Brain microvascular endothelial cell (primary cell): ENCODE measurements around the gene PLCB1.

Experiments used
- DNase-seq: peaks from one replicate; pipeline ENCODE4 v3.0.0-alpha.2; 2020
- H3K27ac ChIP-seq: fragments of 250-450 bp; sonication (Bioruptor Pico); 2 replicates; pipeline ENCODE4 v1.5.1; 2020; ENCODE audit warnings: mild to moderate bottlenecking, moderate library complexity
- H3K27me3 ChIP-seq: fragments of 250-450 bp; sonication (Bioruptor Pico); replicated peaks from 2 replicates; pipeline ENCODE4 v1.5.1; 2020; ENCODE audit warnings: mild to moderate bottlenecking
- H3K36me3 ChIP-seq: fragments of 250-450 bp; sonication (Bioruptor Pico); replicated peaks from 2 replicates; pipeline ENCODE4 v1.5.1; 2020; ENCODE audit warnings: mild to moderate bottlenecking
- H3K4me3 ChIP-seq: 2 replicates; pipeline ENCODE4 v1.5.1; 2011; ENCODE audit warnings: low read depth, mild to moderate bottlenecking, control low read depth, low read length, moderate library complexity
- in situ Hi-C: cut with HindIII; loops from 2 replicates; pipeline ENCODE4 v1.10.0; 2017; ENCODE audit warnings: low sequenced_read_pairs, low pct_ligation_motif_present
- TF ChIP-seq, protein P1 (sequence below): IDR thresholded peaks from 2 replicates; pipeline ENCODE4 v1.5.1; 2011; ENCODE audit warnings: low read depth, mild to moderate bottlenecking, moderate library complexity, low read length, control low read depth, inconsistent platforms; ENCODE audit errors: missing control alignments

PLCB1 gene

DNA sequence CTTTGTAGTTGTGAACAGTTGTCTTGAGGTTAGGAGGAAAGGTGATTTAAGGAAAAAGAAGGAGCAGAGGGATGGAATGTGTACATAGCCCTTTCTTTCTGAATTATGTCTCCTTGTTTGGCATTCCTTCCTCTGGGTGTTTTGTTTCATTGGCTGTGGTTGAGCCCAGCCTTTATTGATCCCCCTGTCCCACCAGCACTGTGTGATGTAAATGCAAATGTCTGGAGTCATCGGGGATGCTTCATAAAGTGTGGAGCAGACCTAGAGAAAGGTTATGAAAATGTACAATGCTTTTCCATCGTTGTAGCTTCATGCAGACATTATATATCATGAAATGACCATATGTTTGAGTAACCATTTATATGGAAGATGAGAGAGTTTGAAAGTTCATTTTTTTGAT lies 164.5 kb downstream of the PLCB1 start:
- DNase-seq, result no peak
- H3K4me3 ChIP-seq, result no peak overlapping the region
- in situ Hi-C loops, result no loop called here
- H3K27ac ChIP-seq, result no peak overlapping the region
- TF ChIP-seq, protein P1, sequence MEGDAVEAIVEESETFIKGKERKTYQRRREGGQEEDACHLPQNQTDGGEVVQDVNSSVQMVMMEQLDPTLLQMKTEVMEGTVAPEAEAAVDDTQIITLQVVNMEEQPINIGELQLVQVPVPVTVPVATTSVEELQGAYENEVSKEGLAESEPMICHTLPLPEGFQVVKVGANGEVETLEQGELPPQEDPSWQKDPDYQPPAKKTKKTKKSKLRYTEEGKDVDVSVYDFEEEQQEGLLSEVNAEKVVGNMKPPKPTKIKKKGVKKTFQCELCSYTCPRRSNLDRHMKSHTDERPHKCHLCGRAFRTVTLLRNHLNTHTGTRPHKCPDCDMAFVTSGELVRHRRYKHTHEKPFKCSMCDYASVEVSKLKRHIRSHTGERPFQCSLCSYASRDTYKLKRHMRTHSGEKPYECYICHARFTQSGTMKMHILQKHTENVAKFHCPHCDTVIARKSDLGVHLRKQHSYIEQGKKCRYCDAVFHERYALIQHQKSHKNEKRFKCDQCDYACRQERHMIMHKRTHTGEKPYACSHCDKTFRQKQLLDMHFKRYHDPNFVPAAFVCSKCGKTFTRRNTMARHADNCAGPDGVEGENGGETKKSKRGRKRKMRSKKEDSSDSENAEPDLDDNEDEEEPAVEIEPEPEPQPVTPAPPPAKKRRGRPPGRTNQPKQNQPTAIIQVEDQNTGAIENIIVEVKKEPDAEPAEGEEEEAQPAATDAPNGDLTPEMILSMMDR, result no peak
- H3K36me3 ChIP-seq, result no peaks in the 10 kb centered on the region
- no peaks in the 10 kb centered on the region for H3K27me3 ChIP-seq

DNA sequence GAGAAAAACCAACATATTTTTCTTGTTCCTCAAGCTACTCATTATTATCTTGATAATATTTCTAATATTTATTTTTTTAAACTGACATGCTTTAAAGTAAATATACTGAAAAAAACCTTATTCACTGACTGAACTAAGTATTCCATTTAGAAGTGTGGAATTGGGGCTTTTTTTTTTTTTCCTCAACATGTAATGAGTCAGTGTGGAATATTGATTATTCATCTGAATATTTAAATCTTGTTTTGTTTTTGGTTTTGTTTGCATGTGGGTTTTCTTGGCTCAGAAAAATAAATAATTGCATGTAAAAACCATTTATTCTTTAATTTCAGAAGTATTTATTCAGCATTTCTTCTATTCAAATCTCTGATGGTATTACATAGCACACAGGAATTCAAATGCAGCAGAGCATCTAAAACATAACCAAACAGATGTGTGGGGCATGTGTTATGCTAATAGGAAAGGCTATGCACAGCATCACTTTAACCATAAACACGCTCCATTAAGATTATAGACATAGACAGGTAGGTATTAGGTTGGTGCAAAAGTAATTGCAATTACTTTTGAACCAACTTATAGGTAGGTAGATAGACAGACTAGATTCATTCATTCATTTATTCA lies 166.5 kb downstream of the PLCB1 start:
- Histone ChIP-seq H3K4me3 (no peak overlapping the region), H3K36me3 (no peaks in the 10 kb centered on the region), H3K27me3 (no peaks in the 10 kb centered on the region), H3K27ac (no peak overlapping the region)
- in situ Hi-C loops, result no loop called here
- TF ChIP-seq, protein P1, result no peak
- no peak for DNase-seq

DNA sequence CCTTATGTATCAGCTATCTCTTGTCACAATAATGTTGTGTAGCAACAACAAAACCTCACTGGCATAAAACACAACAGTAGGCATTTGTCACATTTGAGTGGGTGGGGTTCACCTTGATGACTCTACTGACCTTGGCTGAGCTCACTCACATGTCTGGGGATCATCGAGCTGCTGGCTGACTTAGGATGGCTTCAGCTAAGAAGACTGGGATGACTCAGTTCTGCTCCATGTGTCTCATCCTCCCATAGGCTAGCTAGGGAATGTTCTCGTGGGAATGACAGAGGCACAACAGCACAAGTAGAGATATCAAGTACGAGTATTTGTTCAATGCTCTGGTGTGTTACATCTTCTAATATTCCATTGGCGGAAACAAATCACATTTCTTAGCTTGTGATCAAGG lies 167.9 kb downstream of the PLCB1 start:
- DNase-seq, result peak; percentile 74
- in situ Hi-C loops, result no loop called here
- Histone ChIP-seq H3K27ac (no peak overlapping the region), H3K36me3 (no peaks in the 10 kb centered on the region), H3K27me3 (no peaks in the 10 kb centered on the region), H3K4me3 (no peak overlapping the region)
- TF ChIP-seq, protein P1, result no peak

DNA sequence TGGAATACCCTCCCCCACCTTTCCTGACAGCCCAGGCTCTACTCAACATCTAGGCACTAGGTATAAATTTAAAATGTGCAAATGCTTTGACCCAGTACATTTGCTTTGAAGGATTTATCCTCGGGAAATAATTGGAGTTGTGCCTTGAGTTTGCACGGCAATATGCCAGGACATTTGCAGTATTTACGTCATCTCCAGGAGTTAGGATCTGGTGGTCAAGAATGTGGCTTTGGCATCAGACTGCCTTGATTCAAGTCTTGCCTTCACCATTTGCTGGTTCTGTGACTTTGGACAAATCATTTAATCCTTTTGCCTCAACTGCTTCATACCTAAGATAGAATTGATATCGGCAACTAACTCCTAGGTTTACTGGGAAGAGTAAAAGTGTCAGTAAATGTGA lies 169.6 kb downstream of the PLCB1 start:
- TF ChIP-seq, protein P1, result no peak
- DNase-seq, result no peak

DNA sequence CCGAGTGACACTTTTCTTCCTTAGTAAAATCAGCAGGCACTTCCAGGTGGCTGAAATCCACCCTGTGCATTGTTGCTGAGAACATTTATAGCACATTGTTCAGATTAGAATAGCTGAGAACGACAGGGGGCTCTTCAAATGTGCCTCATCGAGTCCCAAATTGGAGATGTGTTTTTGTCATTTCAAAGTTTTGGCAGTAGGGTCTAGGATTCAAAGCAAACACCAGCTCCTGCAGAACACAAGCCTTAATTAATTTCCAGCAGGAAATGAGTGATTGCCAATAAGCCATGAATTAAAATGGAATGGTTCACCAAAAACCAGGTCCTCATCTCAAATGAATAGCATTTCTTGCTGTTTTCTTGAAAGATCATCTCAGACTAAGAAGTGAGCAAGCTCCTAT lies 171.6 kb downstream of the PLCB1 start:
- in situ Hi-C loops, result no loop called here
- DNase-seq, result no peak
- TF ChIP-seq, protein P1, result no peak
- H3K36me3 ChIP-seq, result no peaks in the 10 kb centered on the region
- no peak overlapping the region for H3K4me3 ChIP-seq
- no peak overlapping the region for H3K27ac ChIP-seq
- no peaks in the 10 kb centered on the region for H3K27me3 ChIP-seq

More for the DNA sequence above, 169.6 kb downstream of the PLCB1 start:
- H3K4me3 ChIP-seq, result no peak overlapping the region
- no peak overlapping the region for H3K27ac ChIP-seq
- no peaks in the 10 kb centered on the region for H3K27me3 ChIP-seq
- in situ Hi-C loops, result no loop called here
- H3K36me3 ChIP-seq, result no peaks in the 10 kb centered on the region
